NCI-H2029 treated with DMSO at 0.1 percent for 48 hours (cell line): ENCODE data around the gene AMZ1.
"Not testable (repeated sequence)": the region's sequence is repeated elsewhere in the genome, so short reads cannot be mapped to it uniquely, and the experiment has no call there.

Source experiments
- DNase-seq: peaks from one replicate; lab custom pipeline; 2025; lab: John Stamatoyannopoulos, UW

The AMZ1 gene

DNA sequence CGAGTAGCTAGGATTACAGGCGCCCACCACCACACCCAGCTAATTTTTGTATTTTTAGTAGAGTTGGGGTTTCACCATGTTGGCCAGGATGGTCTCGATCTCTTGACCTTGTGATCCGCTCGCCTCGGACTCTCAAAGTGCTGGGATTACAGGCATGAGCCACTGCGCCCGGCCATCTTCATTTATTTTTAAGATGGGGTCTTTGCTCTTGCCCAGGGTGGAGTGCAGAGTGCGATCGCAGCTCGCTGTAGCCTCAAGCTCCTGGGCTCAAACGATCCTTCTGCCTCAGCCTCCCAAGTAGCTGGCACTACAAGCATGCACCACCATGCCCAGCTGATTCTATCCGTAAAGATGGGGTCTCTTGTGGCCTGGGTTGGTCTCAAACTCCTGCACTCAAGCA lies 39.2 kb downstream of the AMZ1 start:
- not testable (repeated sequence) for DNase-seq

DNA sequence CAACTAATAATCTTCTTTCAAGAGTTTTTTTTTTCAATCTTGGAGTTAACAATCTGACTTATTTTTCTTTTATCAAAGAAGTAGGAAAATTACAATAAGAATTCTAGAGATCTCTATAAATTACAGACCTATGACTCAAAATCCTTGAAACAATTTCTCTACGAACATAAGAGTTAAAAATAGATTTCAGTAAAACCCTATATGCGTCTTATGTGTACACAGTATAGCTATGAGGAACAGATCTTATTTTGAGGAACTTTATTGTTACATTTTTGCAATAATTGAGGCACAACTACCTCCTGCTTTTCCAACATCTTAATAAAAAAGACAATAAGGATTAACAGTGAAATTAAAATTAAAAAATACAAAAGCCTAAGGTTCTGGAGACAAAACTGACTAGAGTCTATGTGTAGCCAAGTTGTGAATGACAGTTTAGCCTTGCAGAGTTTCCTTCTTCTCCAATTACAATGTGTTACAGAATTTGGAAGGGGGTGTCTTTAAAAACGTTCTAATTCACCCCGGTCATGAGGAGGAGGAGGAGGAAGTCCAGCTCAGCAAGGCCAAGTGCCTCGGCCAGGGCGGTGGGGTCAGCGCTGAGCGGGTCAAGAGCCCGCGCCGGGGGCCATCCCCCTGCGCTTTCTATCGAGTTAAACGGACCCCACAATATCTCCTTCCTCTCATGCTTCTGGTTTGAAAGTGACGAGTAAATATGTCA lies 40.5 kb downstream of the AMZ1 start:
- no peak for DNase-seq

DNA sequence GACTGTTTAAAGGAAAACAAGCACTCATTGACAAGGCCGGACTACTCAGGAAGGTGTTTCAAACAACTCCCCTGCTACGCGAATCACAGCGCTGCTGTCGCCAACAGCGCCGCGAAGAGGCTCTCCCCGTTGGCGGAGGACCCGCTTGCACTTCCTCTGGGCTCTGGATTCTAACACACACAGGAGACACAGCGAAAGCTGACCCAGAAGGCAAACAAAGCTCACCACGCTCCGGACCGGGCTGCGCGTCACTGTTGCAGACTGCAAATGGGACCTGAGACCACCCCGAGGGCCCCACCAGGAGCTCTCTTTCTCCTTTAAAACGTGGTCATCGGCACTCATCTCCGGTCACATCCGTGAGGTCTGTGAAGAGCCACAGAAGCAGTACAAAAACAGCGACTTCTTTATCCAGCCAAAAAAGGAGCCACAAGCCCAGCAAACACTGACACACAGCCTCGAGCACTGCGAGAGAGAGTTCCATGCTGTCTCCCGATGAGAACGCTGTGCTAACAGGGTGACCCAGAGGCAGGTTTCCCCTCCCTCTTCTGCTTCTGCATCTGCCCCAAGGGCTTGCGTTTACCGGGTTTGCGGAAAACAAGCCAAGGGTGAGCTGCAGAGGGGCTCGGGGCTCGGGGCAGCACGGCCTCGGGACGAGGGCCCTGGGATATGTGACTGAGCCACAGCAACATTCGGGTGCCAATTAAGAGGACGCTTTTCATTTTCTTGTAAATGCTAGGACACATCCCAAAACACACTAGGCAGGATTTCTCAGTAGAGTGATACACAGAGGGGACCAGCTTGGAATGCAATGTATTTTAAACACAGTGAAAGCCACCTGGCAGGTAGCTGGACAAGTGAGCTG lies 41.3 kb downstream of the AMZ1 start:
- DNase-seq, result no peak

DNA sequence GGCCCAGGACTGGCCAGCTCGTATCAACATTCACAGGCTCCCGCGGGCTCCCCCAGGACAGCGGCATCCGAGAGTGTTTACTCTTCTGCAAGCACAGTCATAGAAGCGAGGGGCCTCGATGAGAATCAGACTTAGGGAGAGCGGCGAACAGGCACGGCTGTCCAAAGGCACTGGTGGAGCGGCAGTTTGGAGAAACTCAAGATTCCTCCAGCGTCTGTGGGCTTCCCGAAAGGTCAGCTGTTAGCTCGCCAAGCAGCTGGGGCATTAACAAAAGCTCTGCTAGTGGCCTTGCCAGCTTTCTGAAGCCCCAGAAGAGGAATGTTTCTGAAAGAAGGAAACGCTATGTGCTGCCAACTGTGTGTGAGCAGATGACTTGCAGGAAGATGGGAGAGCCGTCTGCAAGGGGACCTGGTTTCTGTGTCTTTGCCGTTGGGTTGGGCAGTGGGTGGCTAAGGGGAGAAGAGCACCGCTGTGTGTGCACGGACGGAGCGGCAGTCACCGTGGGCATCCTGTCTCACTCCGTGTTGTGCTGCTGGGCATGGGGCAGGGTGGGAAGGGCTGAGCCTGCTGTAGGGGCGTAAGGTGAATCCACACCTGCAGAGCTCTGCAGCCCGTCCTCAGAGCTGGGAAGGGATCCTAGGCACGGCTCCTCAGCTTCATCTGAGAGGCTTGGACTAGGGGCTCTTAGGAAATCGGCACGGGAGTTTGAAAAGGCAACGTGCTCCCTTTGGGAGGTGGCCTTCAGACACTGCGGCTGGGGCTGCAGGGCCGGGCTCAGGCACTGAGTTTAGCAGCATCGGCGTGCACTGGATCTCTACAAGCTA lies 42.1 kb downstream of the AMZ1 start:
- no peak for DNase-seq

DNA sequence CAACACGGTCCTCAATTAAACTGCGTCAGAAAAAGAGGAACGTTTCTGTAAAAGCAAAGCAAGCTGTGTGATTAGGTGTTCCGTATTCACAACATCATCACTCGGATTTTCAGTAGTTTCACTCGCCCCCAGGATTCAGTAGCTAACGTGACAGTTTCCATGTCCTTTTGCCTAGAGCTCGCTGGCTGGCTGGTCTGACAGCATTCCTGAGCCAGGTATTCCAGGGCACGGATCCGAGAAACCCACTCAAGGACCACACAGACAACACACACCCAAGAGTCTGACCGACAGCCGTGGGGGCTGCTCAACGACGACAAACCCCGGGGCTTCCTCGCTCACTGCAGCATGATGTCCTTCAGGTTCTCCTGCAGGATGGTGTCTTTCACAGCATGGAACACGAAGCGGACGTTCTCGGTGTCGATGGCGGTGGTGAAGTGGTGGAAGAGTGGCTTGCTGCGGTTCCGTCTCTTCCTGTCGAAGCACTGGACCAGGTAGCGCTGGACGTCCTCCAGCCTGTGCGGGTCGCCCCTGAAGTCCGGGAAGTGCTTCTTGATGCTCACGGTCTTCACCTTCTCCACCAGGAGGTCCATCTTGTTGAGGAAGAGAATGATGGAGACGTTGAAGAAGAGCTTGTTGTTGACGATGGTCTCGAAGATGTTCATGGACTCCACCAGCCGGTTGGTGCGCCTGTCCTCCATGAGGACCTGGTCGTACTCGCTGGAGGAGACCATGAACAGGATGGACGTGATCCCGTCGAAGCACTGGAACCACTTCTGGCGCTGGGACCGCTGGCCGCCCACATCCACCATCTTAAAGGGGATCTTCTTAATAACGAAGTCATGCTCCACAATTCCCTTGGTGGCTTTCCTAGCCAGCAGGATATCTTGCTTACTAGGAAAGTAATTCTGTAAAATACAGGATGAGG lies 43.1 kb downstream of the AMZ1 start:
- no peak for DNase-seq

DNA sequence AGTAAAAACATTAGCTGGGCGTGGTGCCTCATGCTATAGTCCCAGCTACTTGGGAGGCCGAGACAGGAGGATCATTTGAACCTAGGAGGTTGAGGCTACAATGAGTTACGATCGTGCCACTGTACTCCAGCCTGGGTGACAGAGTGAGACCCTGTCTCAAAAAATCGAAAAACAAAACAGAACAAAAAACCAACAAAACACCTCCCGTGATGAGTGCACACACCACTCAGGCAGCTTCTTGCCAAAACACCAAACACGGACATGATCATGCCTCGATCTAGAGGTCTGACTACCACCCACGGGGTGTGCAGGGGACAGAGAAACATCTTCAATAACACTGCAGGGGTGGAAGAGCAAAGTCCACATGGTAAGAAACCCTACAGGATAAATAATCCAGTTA lies 44.4 kb downstream of the AMZ1 start:
- DNase-seq, result no peak

DNA sequence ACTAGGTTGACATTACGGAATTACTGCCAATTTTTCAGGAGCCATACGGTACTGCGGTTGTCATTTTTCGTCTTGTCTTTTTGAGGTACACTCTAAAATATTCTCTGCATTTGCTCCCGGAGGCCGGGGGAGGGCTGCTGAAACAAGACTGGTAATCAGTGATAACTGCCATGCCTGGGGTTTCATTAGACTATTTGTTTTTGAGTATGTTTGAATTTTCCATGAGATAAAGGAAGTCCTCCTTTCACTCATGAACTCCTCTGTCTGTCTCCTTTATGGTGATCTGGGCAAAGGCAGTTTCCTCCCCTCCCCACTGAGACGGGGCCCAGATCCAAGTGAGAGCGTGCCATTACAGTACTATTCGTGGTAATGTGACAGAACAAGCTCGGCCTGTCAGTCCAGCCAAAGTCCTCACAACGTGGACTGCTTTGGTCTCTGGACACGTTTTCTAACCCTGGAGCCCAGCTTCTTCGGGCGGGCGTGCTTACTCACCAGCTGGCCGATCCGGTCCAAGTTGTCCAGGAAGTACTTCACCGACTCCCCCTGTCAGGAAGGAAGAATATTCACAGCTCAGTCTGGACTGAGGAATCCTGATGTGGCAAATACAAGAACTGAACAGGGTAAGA lies 45.1 kb downstream of the AMZ1 start:
- no peak for DNase-seq

DNA sequence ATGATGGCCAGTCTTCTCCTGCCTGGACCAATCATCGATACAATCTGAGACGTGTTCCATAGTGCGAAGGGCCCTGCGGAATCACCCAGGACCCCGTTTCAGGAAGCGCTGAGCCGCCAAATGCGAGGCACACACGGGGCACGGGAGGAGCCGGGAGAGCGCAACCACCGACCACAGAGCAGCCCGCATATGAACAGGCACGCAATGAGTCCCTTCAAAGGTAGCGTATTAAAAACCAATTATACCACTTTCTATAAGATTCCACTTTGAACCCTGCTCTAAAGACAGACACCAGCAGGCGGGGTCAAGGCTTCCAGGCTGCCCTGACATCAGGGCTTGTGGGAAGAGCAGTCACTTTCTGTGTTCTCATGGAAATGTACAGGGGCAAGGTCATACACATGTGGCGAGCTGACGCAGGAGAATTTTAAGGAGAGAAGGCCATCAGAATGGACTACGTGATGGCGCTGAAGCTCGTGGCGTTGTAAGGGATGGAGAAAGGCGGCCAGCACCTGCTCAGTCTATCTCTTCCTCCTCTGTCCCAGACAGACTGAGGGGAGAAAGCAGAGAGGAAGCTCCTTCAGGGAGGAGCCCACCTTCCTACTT lies 46.2 kb downstream of the AMZ1 start:
- no peak for DNase-seq

DNA sequence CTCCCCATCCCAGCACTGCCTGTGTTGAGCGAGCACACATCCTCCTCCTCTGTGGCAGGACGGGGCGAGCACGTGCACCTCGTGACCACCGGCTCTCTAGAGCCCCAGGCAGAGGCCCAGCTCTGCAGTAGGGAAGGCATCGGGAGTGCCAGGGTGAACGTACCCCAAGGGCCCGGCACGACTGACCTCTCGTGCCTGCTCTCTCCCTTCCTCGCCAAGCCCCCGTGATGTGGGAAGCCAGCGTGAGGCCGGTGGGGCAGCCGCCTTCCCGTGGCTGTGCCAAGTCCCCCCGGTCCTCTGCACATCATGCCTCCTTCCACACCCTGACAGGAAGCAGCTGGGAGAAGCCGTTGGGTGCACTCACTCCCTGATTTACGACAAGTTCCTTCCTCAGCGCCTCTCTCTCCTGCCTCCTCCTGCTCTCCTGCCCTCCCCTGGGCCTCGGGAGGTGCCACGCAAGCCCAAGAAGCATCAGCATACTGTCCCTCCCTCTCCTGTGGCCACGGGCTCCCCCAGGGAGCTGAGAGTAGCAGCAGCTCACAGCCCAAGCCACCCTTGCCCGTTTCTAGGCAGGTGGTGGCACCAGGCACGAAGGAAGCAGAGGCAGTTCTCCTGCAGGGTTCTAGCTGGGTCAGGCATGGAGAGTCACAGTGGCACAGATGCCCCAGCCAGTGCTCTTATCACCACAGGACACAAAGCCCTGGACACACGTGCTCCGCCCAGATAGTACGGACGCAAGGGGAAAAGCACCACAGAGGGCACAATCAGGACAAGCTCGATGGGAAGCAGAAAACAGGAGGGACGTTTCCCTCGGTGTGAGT lies 47.0 kb downstream of the AMZ1 start:
- DNase-seq, result no peak

DNA sequence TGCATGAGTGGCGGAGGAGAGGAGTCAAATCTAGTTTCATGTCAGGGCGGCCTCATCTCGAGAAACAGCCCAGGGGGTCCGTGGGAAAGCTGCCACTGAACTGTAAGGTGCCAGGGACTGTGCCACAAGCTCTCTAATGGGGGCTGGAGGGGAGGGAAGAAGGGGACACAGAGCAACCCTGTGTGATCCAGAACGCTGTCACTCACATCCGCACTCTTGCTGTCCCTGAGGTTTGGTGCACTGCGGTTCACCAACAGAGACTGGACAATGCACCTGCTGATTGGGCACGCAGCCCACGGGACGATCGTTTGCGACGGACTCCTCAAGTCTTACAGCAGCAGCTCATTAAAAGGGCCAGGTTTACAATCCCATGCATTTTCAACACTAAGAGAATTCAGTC lies 47.7 kb downstream of the AMZ1 start:
- no peak for DNase-seq

DNA sequence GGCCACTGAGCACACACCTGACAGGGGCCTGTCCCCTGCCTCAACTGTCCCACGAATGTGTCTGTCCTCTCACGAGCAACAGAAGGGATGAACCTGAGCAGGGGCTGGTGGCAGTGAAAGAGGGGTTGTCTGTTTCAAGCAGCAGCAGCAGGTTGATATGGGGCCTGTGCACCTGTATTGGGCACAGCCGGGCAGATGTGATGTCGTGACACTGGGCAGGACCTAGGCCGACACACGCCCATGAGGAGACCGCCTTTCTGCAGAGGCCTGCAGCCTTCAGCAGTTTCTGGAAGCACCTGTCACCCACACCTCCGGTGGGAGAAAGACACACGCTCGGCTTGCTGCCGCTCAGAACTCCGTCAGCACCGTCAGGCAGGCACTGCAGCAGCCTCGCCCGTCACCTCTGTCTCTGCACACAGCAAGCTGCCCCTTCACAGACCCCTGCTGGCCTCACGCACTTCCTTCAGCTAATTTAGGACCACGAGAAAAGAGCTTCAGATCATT lies 48.5 kb downstream of the AMZ1 start:
- DNase-seq, result no peak

DNA sequence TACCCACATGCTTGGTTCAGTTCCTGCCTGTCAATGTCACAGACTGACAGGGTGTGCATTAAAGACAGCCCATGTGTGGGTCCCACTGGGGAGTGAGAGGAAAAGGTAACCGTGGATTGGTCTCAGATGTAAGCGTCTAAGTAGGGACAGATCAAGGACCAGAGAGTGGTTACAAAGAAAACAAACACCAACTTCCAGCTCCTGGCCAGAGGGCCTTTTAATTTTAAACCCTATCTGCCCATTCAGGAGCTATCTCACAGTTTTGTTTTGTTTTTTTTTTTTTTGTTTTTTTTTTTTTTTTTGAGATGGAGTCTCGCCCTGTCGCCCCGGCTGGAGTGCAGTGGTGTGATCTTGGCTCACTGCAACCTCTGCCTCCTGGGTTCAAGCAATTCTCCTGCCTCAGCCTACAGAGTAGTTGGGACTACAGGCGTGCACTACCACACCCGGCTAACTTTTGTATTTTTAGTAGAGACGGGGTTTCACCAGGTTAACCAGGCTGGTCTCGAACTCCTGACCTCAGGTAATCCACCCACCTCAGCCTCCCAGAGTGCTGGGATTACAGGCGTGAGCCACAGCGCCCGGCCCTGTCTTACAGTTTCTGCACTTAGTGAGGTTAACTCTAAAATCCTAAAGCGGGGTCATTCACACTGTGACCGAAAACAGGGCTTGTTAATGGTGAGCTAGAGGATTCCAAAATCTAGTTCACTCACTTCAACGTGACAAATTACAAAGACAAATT lies 49.2 kb downstream of the AMZ1 start:
- DNase-seq, result not testable (repeated sequence)

DNA sequence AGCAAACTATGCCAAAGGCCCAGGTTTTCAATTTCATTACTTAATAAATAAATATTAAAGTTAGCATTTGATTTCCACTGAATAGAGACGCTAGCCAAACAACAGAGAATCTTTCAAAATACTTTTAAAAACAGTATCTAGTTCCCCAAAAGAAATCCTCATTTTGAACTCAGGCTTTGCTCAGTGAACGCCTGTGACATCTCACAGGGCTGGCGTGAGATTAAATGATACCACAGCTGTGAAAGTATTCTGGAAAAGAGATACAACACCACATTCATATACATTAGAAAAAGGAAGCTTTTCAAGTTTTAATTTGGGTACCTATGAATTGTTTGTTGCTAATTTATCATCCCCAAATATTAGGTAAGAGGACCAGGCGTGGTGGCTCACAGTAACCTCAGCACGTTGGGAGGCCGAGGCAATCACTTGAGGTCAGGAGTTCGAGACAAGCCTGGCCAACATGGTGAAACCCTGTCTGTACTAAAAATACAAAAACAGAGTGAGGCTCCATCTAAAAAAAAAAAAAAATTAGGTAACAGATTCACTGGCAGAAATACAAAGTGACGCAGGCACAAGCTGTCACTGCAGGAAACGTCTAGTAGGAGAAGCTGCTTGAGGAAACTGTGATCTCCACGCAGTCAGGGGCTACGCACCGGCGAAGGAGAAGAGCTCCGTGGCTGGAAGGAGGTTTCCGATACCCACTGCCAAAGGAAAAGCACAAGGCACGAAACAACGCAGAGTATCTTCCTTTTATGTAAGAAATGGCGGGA lies 50.0 kb downstream of the AMZ1 start:
- no peak for DNase-seq

DNA sequence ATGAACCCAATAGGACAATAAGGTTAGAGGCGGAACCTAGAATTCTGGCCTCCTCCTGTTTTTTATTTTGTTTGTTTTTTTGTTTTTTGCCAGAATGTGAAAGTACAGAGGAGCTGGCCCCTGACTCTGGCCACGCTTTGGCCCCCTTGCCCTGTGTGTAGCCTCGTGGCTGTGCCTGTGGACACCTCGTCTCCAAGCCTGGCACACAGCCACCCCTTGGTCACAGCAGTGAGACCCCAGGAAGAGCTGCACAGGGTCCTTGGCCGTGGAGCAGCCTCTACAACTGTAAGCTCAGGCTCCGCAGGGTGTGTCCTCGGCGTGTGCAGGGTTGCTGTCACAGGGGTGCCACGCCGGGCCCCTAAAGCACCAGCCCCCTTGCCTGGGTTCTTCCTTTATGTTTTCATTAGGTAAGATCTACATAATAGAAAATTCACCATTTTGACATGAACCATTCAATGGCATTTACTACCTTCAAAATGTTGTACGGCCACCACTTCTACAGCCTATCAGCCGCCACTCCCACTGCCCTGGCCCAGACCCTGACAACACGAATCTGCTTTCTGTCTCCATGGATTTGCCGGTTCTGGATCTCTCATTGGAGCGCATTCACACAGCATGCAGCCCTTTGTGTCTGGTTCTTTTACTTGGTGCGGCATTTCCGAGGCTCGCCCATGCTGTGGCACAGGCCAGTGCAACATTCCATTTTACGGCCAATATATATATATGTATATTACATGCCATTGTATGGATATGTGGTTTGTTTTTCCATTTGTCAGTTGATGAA lies 51.0 kb downstream of the AMZ1 start:
- DNase-seq, result no peak

DNA sequence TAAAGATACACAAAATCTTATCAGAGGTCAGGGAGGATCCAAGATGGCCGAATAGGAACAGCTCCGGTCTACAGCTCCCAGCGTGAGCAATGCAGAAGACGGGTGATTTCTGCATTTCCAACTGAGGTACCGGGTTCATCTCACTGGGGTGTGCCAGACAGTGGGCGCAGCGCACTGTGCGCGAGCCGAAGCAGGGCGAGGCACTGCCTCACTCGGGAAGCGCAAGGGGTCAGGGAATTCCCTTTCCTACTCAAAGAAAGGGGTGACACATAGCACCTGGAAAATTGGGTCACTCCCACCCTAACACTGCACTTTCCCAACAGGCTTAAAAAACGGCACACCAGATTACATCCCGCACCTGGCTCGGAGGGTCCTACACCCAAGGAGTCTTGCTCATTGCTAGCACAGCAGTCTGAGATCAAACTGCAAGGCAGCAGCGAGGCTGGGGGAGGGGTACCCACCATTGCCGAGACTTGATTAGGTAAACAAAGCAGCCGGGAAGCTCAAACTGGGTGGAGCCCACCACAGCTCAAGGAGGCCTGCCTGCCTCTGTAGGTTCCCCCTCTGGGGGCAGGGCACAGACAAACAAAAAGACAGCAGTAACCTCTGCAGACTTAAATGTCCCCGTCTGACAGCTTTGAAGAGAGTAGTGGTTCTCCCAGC lies 55.7 kb downstream of the AMZ1 start:
- DNase-seq, result not testable (repeated sequence)

DNA sequence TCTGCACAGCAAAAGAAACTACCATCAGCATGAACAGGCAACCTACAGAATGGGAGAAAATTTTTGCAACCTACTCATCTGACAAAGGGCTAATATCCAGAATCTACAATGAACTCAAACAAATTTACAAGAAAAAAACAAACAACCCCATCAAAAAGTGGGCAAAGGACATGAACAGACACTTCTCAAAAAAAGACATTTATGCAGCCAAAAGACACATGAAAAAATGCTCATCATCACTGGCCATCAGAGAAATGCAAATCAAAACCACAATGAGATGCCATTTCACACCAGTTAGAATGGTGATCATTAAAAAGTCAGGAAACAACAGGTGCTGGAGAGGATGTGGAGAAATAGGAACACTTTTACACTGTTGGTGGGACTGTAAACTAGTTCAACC lies 60.7 kb downstream of the AMZ1 start:
- not testable (repeated sequence) for DNase-seq

DNA sequence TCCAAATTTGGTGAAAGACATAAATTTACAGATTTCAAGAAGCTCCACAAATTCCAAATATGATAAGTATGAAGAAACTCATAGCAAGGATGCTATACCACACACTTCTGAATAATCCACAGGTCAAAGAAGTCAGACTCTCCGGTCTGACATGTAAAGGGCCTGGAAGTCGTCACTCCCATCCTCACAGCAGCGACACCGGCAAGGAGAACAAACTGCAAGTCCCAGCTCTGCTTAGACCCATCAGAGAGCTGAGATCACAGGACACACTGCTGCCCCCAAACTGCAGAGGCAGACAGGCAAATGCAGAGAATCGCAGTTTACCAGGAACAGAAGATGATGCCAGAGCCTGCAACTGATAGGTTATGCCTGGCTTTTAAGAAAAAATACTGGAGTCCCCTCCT lies 62.0 kb downstream of the AMZ1 start:
- DNase-seq, result no peak
